ENCODE results near the gene ACTBL2.

GRCh38 chr5:57476601-57477056 lies 6.0 kb downstream of the ACTBL2 start:
- TF ChIP-seq REST (IDR thresholded peaks at IDR 0.05; ENCODE audit: insufficient read depth in 1 of 2, low read depth in 2 of 2, low read length in 2 of 2): no peak
- TF ChIP-seq POLR2AphosphoS5 (IDR thresholded peaks at IDR 0.05; ENCODE audit: low read depth, low read length): no peak
- TF ChIP-seq TAF1 (IDR thresholded peaks at IDR 0.05; ENCODE audit: borderline replicate concordance, insufficient read depth, low read length): no peak
- TF ChIP-seq SIN3A (IDR thresholded peaks at IDR 0.05; ENCODE audit: borderline replicate concordance, insufficient read depth, low read length): no peak

Measured in PFSK-1 (cell line).